Right lobe of liver (tissue), 6 donors: ENCODE results near the gene RASGRP3. TPM values are rescaled to one million over a fixed set of nuclear protein-coding genes. Genes with fewer than 3 reads are reported as not detected.

Source experiments
- ATAC-seq, 4 donors: fragments of 200-7000 bp; cut with Tn5 transposase; one replicate each; pipeline ENCODE4 v1.9.1; 2020; ENCODE audit warnings: mild to moderate bottlenecking in 4 of 4, moderate library complexity in 4 of 4
- DNase-seq, 3 donors: peaks; one replicate each; pipeline ENCODE4 v3.0.0-alpha.2; 2020
- H3K27ac ChIP-seq, 3 donors: fragments of 200-600 bp; one replicate each; pipeline ENCODE4 v1.8.0; 2022
- H3K27me3 ChIP-seq, 2 donors: fragments of 200-600 bp; one replicate each; pipeline ENCODE4 v1.8.0; 2022
- H3K36me3 ChIP-seq, 4 donors: fragments of 200-600 bp; sonication (generic) in 1 of 4; one replicate each; pipeline versions ENCODE4 v1.5.1 to v1.8.0; 2017 to 2022; ENCODE audit warnings: control low read depth in 1 of 4
- H3K4me1 ChIP-seq, 4 donors: fragments of 200-600 bp; sonication (generic) in 1 of 4; one replicate each; pipeline versions ENCODE4 v1.5.1 to v1.8.0; 2017 to 2022; ENCODE audit warnings: control low read depth in 1 of 4
- H3K4me3 ChIP-seq, 3 donors: fragments of 200-600 bp; one replicate each; pipeline ENCODE4 v1.8.0; 2022
- H3K9me3 ChIP-seq, 4 donors: fragments of 200-600 bp; sonication (generic) in 1 of 4; one replicate each; pipeline versions ENCODE4 v1.5.1 to v1.8.0; 2017 to 2022; ENCODE audit warnings: control low read depth in 1 of 4
- POLR2A ChIP-seq: fragments of 450-650 bp; IDR thresholded peaks from one replicate; pipeline ENCODE4 v1.6.1; 2017; ENCODE audit warnings: antibody characterized with exemption, mild to moderate bottlenecking
- WGBS: methylation state at CpG from one replicate; pipeline ENCODE4 v1.1.6; 2018; ENCODE audit warnings: low coverage, low lambda C conversion rate; ENCODE audit not compliant: insufficient coverage; ENCODE audit errors: missing lambda C conversion rate; 5-methylcytosine and 5-hydroxymethylcytosine counted together
- intact Hi-C, 2 donors: fragments of 100-400 bp; cut with DNase I; formaldehyde crosslinking; loops; one replicate each; pipeline versions ENCODE4 v1.11.2 to v1.14.1; 2022
- total RNA-seq, 6 experiments: library from RNA; depleted of rRNA in 2 of 6; stranded (reverse); fragments of >200 nt in 2 of 6; fragmentation: NEBNext Ultra II Directional in 3 of 6; extraction: Animal tissue kit (Norgen Biotek cat#: 25700) in 3 of 6; gene quantifications; one replicate each; pipeline versions ENCODE4 v1.1.0 to v1.2.4, GENCODE V29; 2016 to 2023
- TF ChIP-seq, protein P1 (sequence below), 4 donors: fragments of 200-600 bp in 3 of 4; fragments of 450-650 bp in 1 of 4; IDR thresholded peaks; one replicate each; pipeline versions ENCODE4 v1.5.1 to v1.8.0; 2016 to 2022; ENCODE audit warnings: antibody characterized with exemption in 4 of 4, mild to moderate bottlenecking in 2 of 4
- donor health status: DM: no; HTN: yes; CAD: no.
- donor health status: DM: no; HTN: no; CAD: no.
- donor health status: DM: no; HTN: no; CAD: no.
- donor health status: DM: no; HTN: yes; CAD: no.
- donor health status: DM: no; HTN: yes; CAD: no.

RASGRP3 gene
- total RNA-seq, 6 experiments from 2014 or later, result 3.0 to 11.5 (median 5.0) TPM

DNA sequence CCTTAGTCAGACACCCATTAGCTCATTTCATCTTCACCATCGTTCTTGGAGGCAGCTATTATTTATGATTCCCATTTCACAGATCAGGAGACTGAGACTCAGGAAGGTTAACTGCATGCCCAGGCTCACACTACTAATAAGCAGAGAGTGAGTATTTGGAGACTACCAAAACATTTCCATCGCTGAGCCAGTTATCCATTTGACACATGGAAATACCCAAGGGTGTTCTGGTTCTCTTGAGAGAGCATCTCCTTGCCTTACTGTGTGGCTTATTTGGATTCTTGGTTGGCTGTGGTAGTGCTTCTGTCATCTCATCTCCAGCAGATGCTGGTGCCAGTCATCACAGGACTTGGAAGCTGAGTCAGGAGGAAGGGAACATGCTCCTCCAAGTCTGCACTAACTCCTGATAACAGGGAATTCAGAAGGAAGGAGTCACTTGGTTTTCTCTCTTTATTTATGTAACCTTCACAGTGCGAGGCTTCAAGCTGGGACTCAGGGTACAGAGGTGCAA lies 55.2 kb downstream of the RASGRP3 start:
- TF ChIP-seq, protein P1, sequence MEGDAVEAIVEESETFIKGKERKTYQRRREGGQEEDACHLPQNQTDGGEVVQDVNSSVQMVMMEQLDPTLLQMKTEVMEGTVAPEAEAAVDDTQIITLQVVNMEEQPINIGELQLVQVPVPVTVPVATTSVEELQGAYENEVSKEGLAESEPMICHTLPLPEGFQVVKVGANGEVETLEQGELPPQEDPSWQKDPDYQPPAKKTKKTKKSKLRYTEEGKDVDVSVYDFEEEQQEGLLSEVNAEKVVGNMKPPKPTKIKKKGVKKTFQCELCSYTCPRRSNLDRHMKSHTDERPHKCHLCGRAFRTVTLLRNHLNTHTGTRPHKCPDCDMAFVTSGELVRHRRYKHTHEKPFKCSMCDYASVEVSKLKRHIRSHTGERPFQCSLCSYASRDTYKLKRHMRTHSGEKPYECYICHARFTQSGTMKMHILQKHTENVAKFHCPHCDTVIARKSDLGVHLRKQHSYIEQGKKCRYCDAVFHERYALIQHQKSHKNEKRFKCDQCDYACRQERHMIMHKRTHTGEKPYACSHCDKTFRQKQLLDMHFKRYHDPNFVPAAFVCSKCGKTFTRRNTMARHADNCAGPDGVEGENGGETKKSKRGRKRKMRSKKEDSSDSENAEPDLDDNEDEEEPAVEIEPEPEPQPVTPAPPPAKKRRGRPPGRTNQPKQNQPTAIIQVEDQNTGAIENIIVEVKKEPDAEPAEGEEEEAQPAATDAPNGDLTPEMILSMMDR (IDR thresholded peaks at IDR 0.05), result no peak
- no peak for TF ChIP-seq POLR2A
- intact Hi-C loops, result no loop called here
- no peaks in the 10 kb centered on the region for H3K4me1 ChIP-seq
- H3K27ac ChIP-seq, result no peak overlapping the region
- no peaks in the 10 kb centered on the region for H3K27me3 ChIP-seq
- no peak overlapping the region for H3K4me3 ChIP-seq
- WGBS, result 93% methylated on average over 2 of the region's 3 CpGs
- H3K36me3 ChIP-seq, result no peaks in the 10 kb centered on the region
- no peak for ATAC-seq
- no peak for DNase-seq
- no peaks in the 10 kb centered on the region for H3K9me3 ChIP-seq

DNA sequence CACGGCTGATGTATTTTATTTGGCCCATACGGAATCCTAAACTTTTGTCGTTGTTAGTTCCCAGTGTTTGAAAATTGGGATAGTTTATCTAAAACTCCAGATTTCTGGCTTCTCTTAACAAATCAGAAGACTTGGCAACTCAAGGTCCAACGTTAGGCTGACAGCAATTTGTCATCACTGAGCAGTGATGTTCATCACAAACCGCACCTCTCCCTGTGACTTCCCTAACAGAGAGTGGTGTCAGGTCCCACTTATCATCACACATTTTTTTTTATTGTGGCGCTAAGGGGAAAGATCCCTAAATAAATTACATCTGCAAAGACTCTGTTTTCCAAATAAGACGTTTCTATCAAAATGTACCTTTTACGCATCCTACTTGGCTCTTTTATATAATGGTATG lies 55.7 kb downstream of the RASGRP3 start:
- Histone ChIP-seq H3K27ac (no peak overlapping the region), H3K36me3 (no peaks in the 10 kb centered on the region), H3K4me3 (no peak overlapping the region), H3K9me3 (no peaks in the 10 kb centered on the region), H3K4me1 (no peaks in the 10 kb centered on the region), H3K27me3 (no peaks in the 10 kb centered on the region)
- ATAC-seq, result no peak
- DNase-seq, result no peak
- intact Hi-C loops, result no loop called here
- TF ChIP-seq, protein P1 (IDR thresholded peaks at IDR 0.05), result no peak
- no peak for TF ChIP-seq POLR2A
- WGBS, result 67% methylated on average over 8 of the region's 8 CpGs

DNA sequence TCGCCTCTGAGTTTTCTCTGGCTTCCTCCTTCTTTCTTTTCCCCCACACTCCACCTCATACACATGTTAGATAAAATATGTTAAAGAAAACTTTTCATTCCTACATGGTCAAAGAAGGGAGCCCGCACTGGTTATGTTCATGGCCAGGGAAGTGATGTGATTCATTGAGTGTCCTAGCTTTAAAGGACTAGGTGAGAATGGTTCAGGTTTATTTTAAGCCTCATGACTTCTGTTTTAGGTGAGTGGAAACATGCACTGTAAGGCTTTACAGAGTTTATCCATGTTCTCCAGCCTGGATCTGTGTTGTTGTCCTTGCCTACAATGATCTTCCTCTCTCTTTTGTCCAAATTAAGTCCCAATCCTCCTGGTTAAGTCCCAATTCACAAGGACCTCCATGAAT lies 56.5 kb downstream of the RASGRP3 start:
- 78% methylated on average over 2 of the region's 2 CpGs for WGBS
- intact Hi-C loops, result no loop called here
- H3K36me3 ChIP-seq, result no peaks in the 10 kb centered on the region

DNA sequence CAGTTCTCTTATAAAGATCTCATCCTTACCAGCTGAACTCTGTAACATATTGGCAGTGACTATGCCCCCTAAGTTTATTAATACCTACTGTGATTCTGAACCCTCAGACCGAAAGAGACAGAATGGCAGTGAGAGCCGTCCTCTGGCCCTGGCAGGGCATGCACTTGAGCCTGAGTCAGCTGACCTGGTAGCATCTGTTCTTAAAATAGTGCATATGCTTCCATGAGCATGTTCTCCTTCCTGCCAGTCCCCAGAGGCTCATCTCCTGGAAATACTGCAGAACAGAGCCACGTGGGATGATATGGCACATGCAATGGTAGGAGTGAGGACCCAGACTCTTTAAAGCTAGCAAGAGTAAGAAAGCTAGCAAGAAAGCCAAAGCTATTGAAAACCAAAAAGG lies 59.0 kb downstream of the RASGRP3 start:
- H3K36me3 ChIP-seq, result no peaks in the 10 kb centered on the region
- 83% methylated on average over 3 of the region's 3 CpGs for WGBS
- H3K27me3 ChIP-seq, result no peaks in the 10 kb centered on the region
- intact Hi-C loops, result no loop called here
- no peaks in the 10 kb centered on the region for H3K9me3 ChIP-seq
- no peak for DNase-seq
- no peak for ATAC-seq
- TF ChIP-seq POLR2A, result no peak
- TF ChIP-seq, protein P1 (IDR thresholded peaks at IDR 0.05), result no peak
- H3K4me1 ChIP-seq, result no peaks in the 10 kb centered on the region
- no peak overlapping the region for H3K27ac ChIP-seq
- H3K4me3 ChIP-seq, result no peak overlapping the region

More for the DNA sequence above, 56.5 kb downstream of the RASGRP3 start:
- Histone ChIP-seq H3K9me3 (no peaks in the 10 kb centered on the region), H3K4me3 (no peak overlapping the region), H3K27me3 (no peaks in the 10 kb centered on the region), H3K4me1 (no peaks in the 10 kb centered on the region), H3K27ac (no peak overlapping the region)
- TF ChIP-seq POLR2A, result no peak
- TF ChIP-seq, protein P1 (IDR thresholded peaks at IDR 0.05), result no peak
- DNase-seq (no peak), ATAC-seq (no peak)

DNA sequence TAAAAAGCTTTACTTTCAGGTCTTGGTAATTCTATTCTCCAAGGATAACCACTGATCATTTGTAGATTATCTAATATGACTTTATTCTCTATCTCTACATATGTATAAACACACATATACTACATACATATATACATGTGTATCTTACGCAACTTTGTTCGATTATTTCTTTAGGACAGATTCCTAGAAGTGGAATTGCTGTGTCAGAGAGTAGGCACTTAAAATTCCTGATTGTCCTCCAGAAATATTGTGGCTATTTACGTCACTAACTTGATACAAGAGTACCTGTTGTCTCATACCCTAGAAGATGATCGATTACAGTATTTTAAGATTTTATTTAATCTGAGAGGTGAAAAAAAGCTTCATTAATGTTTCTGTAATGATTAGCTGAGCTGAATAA lies 64.8 kb downstream of the RASGRP3 start:
- ATAC-seq, result no peak
- Histone ChIP-seq H3K36me3 (no peaks in the 10 kb centered on the region), H3K9me3 (no peaks in the 10 kb centered on the region), H3K4me3 (no peak overlapping the region), H3K4me1 (no peaks in the 10 kb centered on the region), H3K27me3 (no peaks in the 10 kb centered on the region), H3K27ac (no peak overlapping the region)
- DNase-seq, result no peak
- TF ChIP-seq, protein P1 (IDR thresholded peaks at IDR 0.05), result no peak
- no peak for TF ChIP-seq POLR2A
- 82% methylated on average over 4 of the region's 4 CpGs for WGBS
- intact Hi-C loops, result no loop called here
